Upper lobe of right lung (tissue), 1 donor: Measurements from ENCODE around the gene RFX3. TPM values are rescaled to one million over a fixed set of nuclear protein-coding genes. Genes with fewer than 3 reads are reported as not detected.

Experiments used
- ATAC-seq: fragments of 200-7000 bp; cut with Tn5 transposase; one replicate; pipeline ENCODE4 v1.9.1; 2020; ENCODE audit warnings: mild to moderate bottlenecking, moderate library complexity
- DNase-seq: peaks from one replicate; pipeline ENCODE4 v3.0.0-alpha.2; 2020
- H3K27ac ChIP-seq: fragments of 200-600 bp; one replicate; pipeline ENCODE4 v1.8.0; 2022
- H3K27me3 ChIP-seq: fragments of 200-600 bp; one replicate; pipeline ENCODE4 v1.8.0; 2022; ENCODE audit warnings: mild to moderate bottlenecking
- H3K36me3 ChIP-seq: fragments of 200-600 bp; one replicate; pipeline ENCODE4 v1.8.0; 2022
- H3K4me1 ChIP-seq: fragments of 200-600 bp; one replicate; pipeline ENCODE4 v1.8.0; 2022
- H3K4me3 ChIP-seq: fragments of 200-600 bp; one replicate; pipeline ENCODE4 v1.8.0; 2022; ENCODE audit warnings: mild to moderate bottlenecking
- H3K9me3 ChIP-seq: fragments of 200-600 bp; one replicate; pipeline ENCODE4 v1.8.0; 2022
- CTCF ChIP-seq: fragments of 200-600 bp; IDR thresholded peaks from one replicate; pipeline ENCODE4 v1.8.0; 2022; ENCODE audit warnings: antibody characterized with exemption
- intact Hi-C: fragments of 100-400 bp; cut with DNase I; formaldehyde crosslinking; loops from one replicate; pipeline ENCODE4 v1.11.0; 2022
- total RNA-seq: library from RNA; stranded (reverse); fragmentation: NEBNext Ultra II Directional; extraction: Animal tissue kit (Norgen Biotek cat#: 25700); gene quantifications from one replicate; pipeline ENCODE4 v1.2.1, GENCODE V29; 2021
- donor health status: DM: no; HTN: yes; CAD: no; lungs with severe emphysema.

Gene RFX3
- total RNA-seq, 1 donor from 2014 or later, result 13.8 TPM

- Histone ChIP-seq H3K4me1 (peaks cover 8% of the 10 kb centered on the region), H3K27ac (no peak overlapping the region), H3K27me3 (no peaks in the 10 kb centered on the region), H3K4me3 (no peak overlapping the region), H3K9me3 (no peaks in the 10 kb centered on the region), H3K36me3 (no peaks in the 10 kb centered on the region)
- DNase-seq, result no peak
- intact Hi-C loops, result no loop called here
- no peak for TF ChIP-seq CTCF
- no peak for ATAC-seq
These were observed 5.2 kb downstream of the RFX3 start for GRCh38 chr9:3520564-3520963.

GRCh38 chr9:3517377-3518048 lies 8.3 kb downstream of the RFX3 start:
- intact Hi-C loops, result no loop called here
- no peak for TF ChIP-seq CTCF
- DNase-seq (no peak), ATAC-seq (no peak)
- Histone ChIP-seq H3K4me1 (no peaks in the 10 kb centered on the region), H3K36me3 (no peaks in the 10 kb centered on the region), H3K9me3 (no peaks in the 10 kb centered on the region), H3K27me3 (no peaks in the 10 kb centered on the region), H3K4me3 (no peak overlapping the region), H3K27ac (no peak overlapping the region)

- Histone ChIP-seq H3K9me3 (no peaks in the 10 kb centered on the region), H3K27me3 (no peaks in the 10 kb centered on the region), H3K4me3 (no peak overlapping the region), H3K36me3 (no peaks in the 10 kb centered on the region), H3K27ac (no peak overlapping the region), H3K4me1 (peaks cover 1% of the 10 kb centered on the region)
- no peak for TF ChIP-seq CTCF
- intact Hi-C loops, result no loop called here
- no peak for DNase-seq
- ATAC-seq, result no peak
These were observed 9.0 kb downstream of the RFX3 start for GRCh38 chr9:3516667-3517330.

GRCh38 chr9:3515405-3515804 lies 10.4 kb downstream of the RFX3 start:
- no peak overlapping the region for H3K27ac ChIP-seq
- H3K27me3 ChIP-seq, result no peaks in the 10 kb centered on the region
- H3K4me3 ChIP-seq, result no peak overlapping the region
- H3K9me3 ChIP-seq, result no peaks in the 10 kb centered on the region
- ATAC-seq, result no peak
- H3K36me3 ChIP-seq, result no peaks in the 10 kb centered on the region
- H3K4me1 ChIP-seq, result peaks cover 5% of the 10 kb centered on the region
- intact Hi-C loops, result no loop called here
- no peak for DNase-seq
- TF ChIP-seq CTCF, result no peak

GRCh38 chr9:3514786-3515185 lies 11.0 kb downstream of the RFX3 start:
- no peaks in the 10 kb centered on the region for H3K27me3 ChIP-seq
- intact Hi-C loops, result no loop called here
- no peaks in the 10 kb centered on the region for H3K9me3 ChIP-seq
- no peak overlapping the region for H3K4me3 ChIP-seq
- ATAC-seq, result no peak
- no peaks in the 10 kb centered on the region for H3K36me3 ChIP-seq
- TF ChIP-seq CTCF, result no peak
- DNase-seq, result no peak
- peaks cover 5% of the 10 kb centered on the region for H3K4me1 ChIP-seq
- H3K27ac ChIP-seq, result no peak overlapping the region
